SK-N-MC (cell line): ENCODE results near the gene KCNN4.

Experiments
- DNase-seq: peaks from one replicate; pipeline ENCODE4 v3.0.0-alpha.2; 2011; ENCODE audit warnings: low read depth, low spot score
- H3K27ac ChIP-seq: fragments of 200-600 bp; sonication (generic); 2 replicates; pipeline ENCODE4 v1.5.1; 2016; ENCODE audit warnings: mixed run types
- H3K36me3 ChIP-seq: fragments of 200-600 bp; sonication (generic); 2 replicates; pipeline ENCODE4 v1.6.1; 2017; ENCODE audit warnings: antibody characterized with exemption, low read length, mixed read lengths; ENCODE audit not compliant: insufficient read depth
- H3K4me3 ChIP-seq: fragments of 200-600 bp; sonication (generic); 2 replicates; pipeline ENCODE4 v1.5.1; 2016
- H3K9ac ChIP-seq: fragments of 200-600 bp; sonication (generic); 2 replicates; pipeline ENCODE4 v1.8.0; 2017; ENCODE audit warnings: mixed run types, mixed read lengths; ENCODE audit not compliant: insufficient read length
- H3K9me3 ChIP-seq: fragments of 200-600 bp; sonication (generic); 2 replicates; pipeline ENCODE4 v1.6.1; 2017; ENCODE audit warnings: low read depth, mild to moderate bottlenecking, antibody characterized with exemption, low read length, moderate library complexity, mixed read lengths
- EZH2 ChIP-seq: fragments of 200-600 bp; sonication (generic); IDR thresholded peaks from one replicate; pipeline ENCODE4 v1.6.1; 2017; ENCODE audit warnings: antibody characterized with exemption
- FOXP2 ChIP-seq: optimal IDR thresholded peaks from 2 replicates; pipeline ENCODE3; 2011; ENCODE audit warnings: mild to moderate bottlenecking, moderate library complexity; ENCODE audit not compliant: insufficient read depth; ENCODE audit errors: extremely low read length, control extremely low read depth
- POLR2AphosphoS5 ChIP-seq: IDR thresholded peaks from 2 replicates; pipeline ENCODE4 v1.6.1; 2012; ENCODE audit warnings: mild to moderate bottlenecking, low read depth, low read length, borderline replicate concordance

Gene KCNN4

DNA sequence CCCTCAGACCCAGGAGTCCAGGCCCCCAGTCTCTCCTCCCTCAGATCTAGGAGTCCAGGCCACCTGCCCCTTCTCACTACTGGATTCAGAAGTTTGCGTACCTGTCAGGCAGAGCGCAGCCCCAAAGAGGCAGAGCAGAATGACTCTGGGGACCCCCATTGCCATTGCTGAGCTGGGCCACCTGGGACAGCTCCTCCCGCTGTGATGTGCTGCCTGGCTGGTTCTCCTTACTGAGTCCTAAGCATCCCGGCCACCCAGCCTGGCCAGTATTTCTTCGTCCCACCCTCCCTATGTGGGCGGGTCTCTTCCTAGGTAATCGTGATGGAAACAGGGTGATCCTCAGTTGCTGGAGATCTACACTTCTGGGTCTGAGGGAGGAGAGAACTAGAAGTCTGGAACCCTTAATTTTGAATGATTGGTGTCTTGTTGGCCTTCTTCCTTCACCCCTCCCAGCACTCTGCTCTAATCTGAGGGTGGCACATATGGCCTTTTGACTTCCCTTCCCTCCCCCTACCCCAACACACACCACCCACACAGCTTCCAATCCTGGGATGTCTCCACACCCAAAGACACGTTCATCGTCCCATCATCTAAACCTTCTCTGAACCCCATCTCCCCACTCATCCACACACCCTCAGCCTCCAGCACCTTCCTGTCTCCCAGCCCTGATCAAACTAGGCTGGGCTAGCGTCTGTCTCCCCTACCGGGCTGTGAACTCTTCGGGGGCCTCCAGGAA, 21.6 kb upstream of the KCNN4 start, which contains the start of gene LYPD5:
TSS of gene LYPD5 (minus strand) at position 232 of the 736 bp plus-strand sequence. CDS start at position 165, 67 bp downstream.
- no peak within 1 kb of the TSS for H3K9ac ChIP-seq
- no peak within 1 kb of the TSS for H3K4me3 ChIP-seq
- no peak for DNase-seq
- TF ChIP-seq FOXP2 (no peak), POLR2AphosphoS5 (no peak), EZH2 (no peak)
- H3K36me3 ChIP-seq: no peaks in the 10 kb centered on the region
- H3K9me3 ChIP-seq: no peaks in the 10 kb centered on the region
- H3K27ac ChIP-seq: no peak within 1 kb of the TSS

GRCh38 chr19:43799502-43800142, 18.8 kb upstream of the KCNN4 start:
- TF ChIP-seq FOXP2: no peak
- TF ChIP-seq EZH2: no peak
- TF ChIP-seq POLR2AphosphoS5: no peak
- Histone ChIP-seq H3K4me3 (no peak overlapping the region), H3K36me3 (no peaks in the 10 kb centered on the region)

GRCh38 chr19:43798546-43799409, 18.0 kb upstream of the KCNN4 start:
- Histone ChIP-seq H3K9me3 (no peaks in the 10 kb centered on the region), H3K27ac (no peak overlapping the region), H3K4me3 (peak overlapping the region; percentile 43; the same call in 1 of the 2 replicates), H3K36me3 (no peaks in the 10 kb centered on the region), H3K9ac (no peak overlapping the region)
- TF ChIP-seq FOXP2 (no peak), POLR2AphosphoS5 (no peak), EZH2 (no peak)
- no peak for DNase-seq

More at GRCh38 chr19:43799502-43800142, 18.8 kb upstream of the KCNN4 start:
- no peak overlapping the region for H3K27ac ChIP-seq
- H3K9ac ChIP-seq: no peak overlapping the region
- no peaks in the 10 kb centered on the region for H3K9me3 ChIP-seq
- no peak for DNase-seq

GRCh38 chr19:43798026-43798545, 17.3 kb upstream of the KCNN4 start:
- H3K4me3 ChIP-seq: no peak overlapping the region; the same call in 1 of the 2 replicates
- no peaks in the 10 kb centered on the region for H3K9me3 ChIP-seq
- DNase-seq: no peak
- H3K27ac ChIP-seq: no peak overlapping the region
- no peak overlapping the region for H3K9ac ChIP-seq
- TF ChIP-seq FOXP2 (no peak), EZH2 (no peak), POLR2AphosphoS5 (no peak)
- no peaks in the 10 kb centered on the region for H3K36me3 ChIP-seq

DNA sequence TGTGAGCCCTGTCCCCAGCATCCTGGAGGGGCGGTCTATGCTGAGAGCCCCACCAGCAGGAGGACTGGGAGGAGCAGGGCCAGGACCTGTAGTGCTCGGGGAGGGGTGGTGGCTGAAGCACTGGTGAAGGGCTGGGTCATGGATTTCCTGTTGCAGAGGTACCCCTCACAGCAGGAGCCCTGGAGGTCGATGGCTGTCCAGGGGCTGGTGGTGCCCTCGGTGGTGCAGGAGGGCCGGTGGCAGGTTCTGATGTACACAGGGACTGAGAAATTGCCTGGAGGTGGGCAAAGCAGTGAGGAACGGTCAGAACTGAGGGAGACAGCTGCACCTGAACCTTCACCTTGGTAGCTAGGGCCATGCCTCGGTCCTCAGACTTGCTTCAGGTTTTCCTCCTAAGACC, 16.8 kb upstream of the KCNN4 start:
- Histone ChIP-seq H3K4me3 (no peak overlapping the region), H3K27ac (no peak overlapping the region), H3K36me3 (no peaks in the 10 kb centered on the region), H3K9me3 (no peaks in the 10 kb centered on the region), H3K9ac (no peak overlapping the region)
- TF ChIP-seq FOXP2 (no peak), EZH2 (no peak), POLR2AphosphoS5 (no peak)
- DNase-seq: no peak

GRCh38 chr19:43797118-43797517, 16.3 kb upstream of the KCNN4 start:
- no peak for TF ChIP-seq FOXP2
- TF ChIP-seq POLR2AphosphoS5: no peak
- no peak for TF ChIP-seq EZH2
- Histone ChIP-seq H3K9me3 (no peaks in the 10 kb centered on the region), H3K9ac (no peak overlapping the region), H3K27ac (no peak overlapping the region), H3K36me3 (no peaks in the 10 kb centered on the region), H3K4me3 (no peak overlapping the region)
- no peak for DNase-seq

- H3K36me3 ChIP-seq: no peaks in the 10 kb centered on the region
- no peak overlapping the region for H3K4me3 ChIP-seq
- no peaks in the 10 kb centered on the region for H3K9me3 ChIP-seq
- TF ChIP-seq POLR2AphosphoS5 (no peak), EZH2 (no peak), FOXP2 (no peak)
- H3K9ac ChIP-seq: no peak overlapping the region
- no peak for DNase-seq
- no peak overlapping the region for H3K27ac ChIP-seq
Measured at GRCh38 chr19:43790587-43790986, 9.8 kb upstream of the KCNN4 start.
